B cell (primary cell): ENCODE data around the gene SLC44A1.

ENCODE experiments used
- EZH2 ChIP-seq: IDR thresholded peaks from 2 replicates; pipeline ENCODE4 v1.6.1; 2012; ENCODE audit warnings: borderline replicate concordance, low read depth, mild to moderate bottlenecking, moderate library complexity, low read length; ENCODE audit not compliant: insufficient read depth, poor library complexity, severe bottlenecking
- TF ChIP-seq, protein P1 (sequence below): fragments of 200-600 bp; IDR thresholded peaks from one replicate; pipeline ENCODE4 v1.8.0; 2022; ENCODE audit warnings: antibody characterized with exemption, mild to moderate bottlenecking

- TF ChIP-seq, protein P1, sequence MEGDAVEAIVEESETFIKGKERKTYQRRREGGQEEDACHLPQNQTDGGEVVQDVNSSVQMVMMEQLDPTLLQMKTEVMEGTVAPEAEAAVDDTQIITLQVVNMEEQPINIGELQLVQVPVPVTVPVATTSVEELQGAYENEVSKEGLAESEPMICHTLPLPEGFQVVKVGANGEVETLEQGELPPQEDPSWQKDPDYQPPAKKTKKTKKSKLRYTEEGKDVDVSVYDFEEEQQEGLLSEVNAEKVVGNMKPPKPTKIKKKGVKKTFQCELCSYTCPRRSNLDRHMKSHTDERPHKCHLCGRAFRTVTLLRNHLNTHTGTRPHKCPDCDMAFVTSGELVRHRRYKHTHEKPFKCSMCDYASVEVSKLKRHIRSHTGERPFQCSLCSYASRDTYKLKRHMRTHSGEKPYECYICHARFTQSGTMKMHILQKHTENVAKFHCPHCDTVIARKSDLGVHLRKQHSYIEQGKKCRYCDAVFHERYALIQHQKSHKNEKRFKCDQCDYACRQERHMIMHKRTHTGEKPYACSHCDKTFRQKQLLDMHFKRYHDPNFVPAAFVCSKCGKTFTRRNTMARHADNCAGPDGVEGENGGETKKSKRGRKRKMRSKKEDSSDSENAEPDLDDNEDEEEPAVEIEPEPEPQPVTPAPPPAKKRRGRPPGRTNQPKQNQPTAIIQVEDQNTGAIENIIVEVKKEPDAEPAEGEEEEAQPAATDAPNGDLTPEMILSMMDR, result no peak
- no peak for TF ChIP-seq EZH2
These were observed 198.7 kb downstream of the SLC44A1 start for GRCh38 chr9:105443121-105443520.
